Neural crest cell (in vitro differentiated cells): ENCODE results near the gene SLX9. TPM values are rescaled to one million over a fixed set of nuclear protein-coding genes. Genes with fewer than 3 reads are reported as not detected.

Source experiments
- DNase-seq: peaks from one replicate; pipeline ENCODE4 v3.0.0; 2021; ENCODE audit warnings: low read depth, mixed read lengths, low spot score
- H3K27ac Mint-ChIP-seq: one replicate; pipeline ENCODE4 v1.8.0; 2021; ENCODE audit warnings: mild to moderate bottlenecking, mixed read lengths; ENCODE audit not compliant: unreplicated experiment
- H3K27me3 Mint-ChIP-seq: 2 replicates; pipeline ENCODE4 v1.8.0; 2021; ENCODE audit warnings: low read depth, mild to moderate bottlenecking, mixed read lengths
- H3K36me3 Mint-ChIP-seq: 2 replicates; pipeline ENCODE4 v1.8.0; 2021; ENCODE audit warnings: low read depth, mild to moderate bottlenecking, mixed read lengths
- H3K4me1 Mint-ChIP-seq: 2 replicates; pipeline ENCODE4 v1.8.0; 2021; ENCODE audit warnings: mixed read lengths
- H3K4me3 Mint-ChIP-seq: one replicate; pipeline ENCODE4 v1.8.0; 2021; ENCODE audit warnings: mild to moderate bottlenecking, mixed read lengths
- H3K9me3 Mint-ChIP-seq: 2 replicates; pipeline ENCODE4 v1.8.0; 2021; ENCODE audit warnings: mixed read lengths
- total RNA-seq: library from RNA; stranded (reverse); gene quantifications from 2 replicates; pipeline ENCODE4 v1.2.1, GENCODE V29; 2021
- TF ChIP-seq, protein P1 (sequence below): fragments of 200-600 bp; sonication (generic); conservative IDR thresholded peaks from 2 replicates; pipeline ENCODE4 v1.5.0; 2021; ENCODE audit warnings: antibody characterized with exemption, mild to moderate bottlenecking

The SLX9 gene
- total RNA-seq, 1 donor from 2014 or later = 42.3 TPM

GRCh38 chr21:44941567-44941966 is 1.7 kb downstream of the SLX9 start:
- TF ChIP-seq, protein P1, sequence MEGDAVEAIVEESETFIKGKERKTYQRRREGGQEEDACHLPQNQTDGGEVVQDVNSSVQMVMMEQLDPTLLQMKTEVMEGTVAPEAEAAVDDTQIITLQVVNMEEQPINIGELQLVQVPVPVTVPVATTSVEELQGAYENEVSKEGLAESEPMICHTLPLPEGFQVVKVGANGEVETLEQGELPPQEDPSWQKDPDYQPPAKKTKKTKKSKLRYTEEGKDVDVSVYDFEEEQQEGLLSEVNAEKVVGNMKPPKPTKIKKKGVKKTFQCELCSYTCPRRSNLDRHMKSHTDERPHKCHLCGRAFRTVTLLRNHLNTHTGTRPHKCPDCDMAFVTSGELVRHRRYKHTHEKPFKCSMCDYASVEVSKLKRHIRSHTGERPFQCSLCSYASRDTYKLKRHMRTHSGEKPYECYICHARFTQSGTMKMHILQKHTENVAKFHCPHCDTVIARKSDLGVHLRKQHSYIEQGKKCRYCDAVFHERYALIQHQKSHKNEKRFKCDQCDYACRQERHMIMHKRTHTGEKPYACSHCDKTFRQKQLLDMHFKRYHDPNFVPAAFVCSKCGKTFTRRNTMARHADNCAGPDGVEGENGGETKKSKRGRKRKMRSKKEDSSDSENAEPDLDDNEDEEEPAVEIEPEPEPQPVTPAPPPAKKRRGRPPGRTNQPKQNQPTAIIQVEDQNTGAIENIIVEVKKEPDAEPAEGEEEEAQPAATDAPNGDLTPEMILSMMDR = no peak
- Mint-ChIP-seq H3K4me3 (peak overlapping the region; percentile 90), H3K27me3 (peaks cover 4% of the 10 kb centered on the region), H3K4me1 (peaks cover 26% of the 10 kb centered on the region), H3K36me3 (no peaks in the 10 kb centered on the region), H3K27ac (peak overlapping the region; percentile 21), H3K9me3 (no peaks in the 10 kb centered on the region)
- no peak for DNase-seq

- H3K36me3 Mint-ChIP-seq = no peaks in the 10 kb centered on the region
- H3K4me3 Mint-ChIP-seq = peak overlapping the region; percentile 90
- no peaks in the 10 kb centered on the region for H3K27me3 Mint-ChIP-seq
- peaks cover 26% of the 10 kb centered on the region for H3K4me1 Mint-ChIP-seq
- H3K27ac Mint-ChIP-seq = no peak overlapping the region
- H3K9me3 Mint-ChIP-seq = no peaks in the 10 kb centered on the region
- TF ChIP-seq, protein P1 = no peak
- DNase-seq = no peak
Measured at GRCh38 chr21:44942566-44942965, 2.7 kb downstream of the SLX9 start.

- DNase-seq = no peak
- Mint-ChIP-seq H3K36me3 (no peaks in the 10 kb centered on the region), H3K4me1 (peaks cover 26% of the 10 kb centered on the region), H3K9me3 (no peaks in the 10 kb centered on the region), H3K27me3 (no peaks in the 10 kb centered on the region), H3K4me3 (no peak overlapping the region), H3K27ac (no peak overlapping the region)
- TF ChIP-seq, protein P1 = no peak
Measured at GRCh38 chr21:44943005-44943685, 3.3 kb downstream of the SLX9 start.

DNA sequence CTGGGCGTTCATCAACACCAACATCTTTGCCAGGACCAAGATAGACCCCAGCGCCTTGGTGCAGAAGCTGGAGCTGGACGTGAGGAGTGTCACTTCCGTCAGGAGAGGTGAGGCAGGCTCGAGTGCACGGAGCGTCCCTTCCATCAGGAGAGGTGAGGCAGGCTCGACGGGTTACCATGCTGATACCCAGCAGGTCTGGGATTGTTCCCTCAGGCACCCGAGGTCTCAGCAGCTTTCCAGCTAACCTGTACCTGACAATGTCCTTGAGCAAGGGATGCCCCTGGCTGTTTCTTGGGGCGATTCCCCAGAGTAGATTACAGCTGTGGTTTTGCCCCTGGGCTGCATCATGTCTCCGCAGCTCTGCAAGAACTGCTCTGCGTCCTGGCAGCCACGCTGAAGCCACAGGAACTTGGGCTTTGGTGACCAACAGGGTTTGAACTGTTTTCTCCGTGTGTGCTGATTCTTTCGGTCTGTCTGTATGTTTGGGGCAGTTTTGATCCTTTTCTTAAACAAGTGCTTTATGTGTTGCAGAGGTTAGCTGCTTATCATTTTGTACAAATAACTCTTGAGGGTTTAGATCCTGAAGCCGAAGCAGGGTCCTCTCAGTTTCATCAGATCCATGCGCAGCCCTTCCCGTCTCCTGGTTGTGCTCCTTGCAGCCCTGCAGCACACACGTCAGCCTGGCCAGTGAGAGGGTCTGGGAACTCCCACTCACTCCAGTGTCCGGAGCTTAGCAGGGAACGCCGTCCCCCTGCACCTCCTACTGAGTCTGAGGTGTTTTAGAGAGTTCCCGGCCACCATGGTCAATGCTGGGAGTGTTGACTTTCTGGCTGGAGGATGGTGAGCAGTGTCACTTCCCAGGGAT is 4.1 kb downstream of the SLX9 start:
- Mint-ChIP-seq H3K27ac (peak overlapping the region; percentile 62), H3K4me1 (peaks cover 21% of the 10 kb centered on the region), H3K4me3 (peak overlapping the region; percentile 32), H3K9me3 (no peaks in the 10 kb centered on the region), H3K36me3 (no peaks in the 10 kb centered on the region), H3K27me3 (no peaks in the 10 kb centered on the region)
- DNase-seq = no peak
- TF ChIP-seq, protein P1 = no peak

DNA sequence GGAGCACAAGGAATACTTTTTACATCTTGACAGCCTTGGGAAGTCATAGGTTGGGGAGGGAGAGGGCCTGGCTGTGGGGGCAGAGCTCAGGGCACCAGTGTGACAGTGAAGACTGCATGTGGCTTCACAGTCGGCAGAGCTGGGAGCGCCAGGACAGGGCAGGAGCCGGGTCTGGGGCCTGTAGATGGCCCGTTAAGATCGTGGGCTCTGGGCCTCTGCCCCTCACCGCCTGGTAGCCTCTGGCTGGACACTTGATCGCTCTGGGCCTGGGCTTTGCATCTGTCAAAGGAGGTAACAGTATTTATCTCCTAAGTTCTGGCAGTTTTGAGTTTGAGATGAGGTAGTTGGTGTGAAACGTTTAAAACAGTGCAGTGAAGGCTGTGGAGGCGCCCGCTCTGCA is 4.8 kb downstream of the SLX9 start:
- Mint-ChIP-seq H3K27me3 (no peaks in the 10 kb centered on the region), H3K36me3 (no peaks in the 10 kb centered on the region), H3K4me3 (peak overlapping the region; percentile 77), H3K9me3 (no peaks in the 10 kb centered on the region), H3K27ac (peak overlapping the region; percentile 62), H3K4me1 (peaks cover 17% of the 10 kb centered on the region)
- no peak for DNase-seq
- TF ChIP-seq, protein P1 = no peak
